Liver (tissue), 3 donors: ENCODE results near the gene DIPK1B.

Experiments used
- ATF3 ChIP-seq: IDR thresholded peaks from 2 replicates; pipeline ENCODE4 v1.6.1; 2016; ENCODE audit warnings: antibody characterized with exemption
- EGR1 ChIP-seq, 2 donors: IDR thresholded peaks; 2 replicates each; pipeline ENCODE4 v1.6.1; 2016 to 2018; ENCODE audit warnings: antibody characterized with exemption in 2 of 2, low read depth in 2 of 2
- RAD21 ChIP-seq, 2 donors: IDR thresholded peaks; 2 replicates each; pipeline ENCODE4 v1.6.1; 2016; ENCODE audit warnings: antibody characterized with exemption in 2 of 2, mild to moderate bottlenecking in 2 of 2
- REST ChIP-seq: IDR thresholded peaks from 2 replicates; pipeline ENCODE4 v1.6.1; 2016; ENCODE audit warnings: antibody characterized with exemption, mild to moderate bottlenecking
- TAF1 ChIP-seq: conservative IDR thresholded peaks from 2 replicates; pipeline ENCODE4 v1.6.1; 2016; ENCODE audit warnings: antibody characterized with exemption, mild to moderate bottlenecking
- TF ChIP-seq, protein P1 (sequence below): fragments of 150-350 bp; IDR thresholded peaks from 2 replicates; pipeline ENCODE4 v1.5.1; 2017; ENCODE audit warnings: improper control_type of control experiment, low read depth, low read length; ENCODE audit not compliant: missing input control
- donor health status: healthy.
- donor health status: healthy.

DNA sequence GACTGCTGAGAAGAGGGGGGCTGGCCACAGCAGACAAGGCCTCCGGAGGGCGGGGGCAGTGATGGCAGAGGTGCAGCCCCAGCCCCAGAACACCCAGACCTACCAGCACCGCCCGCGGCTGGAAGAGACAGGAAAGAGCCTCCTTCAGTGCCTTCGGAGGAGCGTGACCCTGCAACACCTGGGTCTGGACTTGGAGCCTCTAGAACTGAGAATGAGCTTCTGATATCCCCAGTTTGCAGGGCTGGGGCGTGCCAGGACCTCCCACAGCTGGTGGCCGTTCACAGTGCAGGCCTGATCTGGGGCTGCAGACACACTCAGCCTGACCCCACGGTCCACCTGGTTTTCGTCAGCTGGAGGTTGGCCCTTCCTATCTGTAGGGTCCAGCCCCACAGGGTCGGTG is 21.2 kb downstream of the DIPK1B start:
- TF ChIP-seq, protein P1, sequence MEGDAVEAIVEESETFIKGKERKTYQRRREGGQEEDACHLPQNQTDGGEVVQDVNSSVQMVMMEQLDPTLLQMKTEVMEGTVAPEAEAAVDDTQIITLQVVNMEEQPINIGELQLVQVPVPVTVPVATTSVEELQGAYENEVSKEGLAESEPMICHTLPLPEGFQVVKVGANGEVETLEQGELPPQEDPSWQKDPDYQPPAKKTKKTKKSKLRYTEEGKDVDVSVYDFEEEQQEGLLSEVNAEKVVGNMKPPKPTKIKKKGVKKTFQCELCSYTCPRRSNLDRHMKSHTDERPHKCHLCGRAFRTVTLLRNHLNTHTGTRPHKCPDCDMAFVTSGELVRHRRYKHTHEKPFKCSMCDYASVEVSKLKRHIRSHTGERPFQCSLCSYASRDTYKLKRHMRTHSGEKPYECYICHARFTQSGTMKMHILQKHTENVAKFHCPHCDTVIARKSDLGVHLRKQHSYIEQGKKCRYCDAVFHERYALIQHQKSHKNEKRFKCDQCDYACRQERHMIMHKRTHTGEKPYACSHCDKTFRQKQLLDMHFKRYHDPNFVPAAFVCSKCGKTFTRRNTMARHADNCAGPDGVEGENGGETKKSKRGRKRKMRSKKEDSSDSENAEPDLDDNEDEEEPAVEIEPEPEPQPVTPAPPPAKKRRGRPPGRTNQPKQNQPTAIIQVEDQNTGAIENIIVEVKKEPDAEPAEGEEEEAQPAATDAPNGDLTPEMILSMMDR: no peak
- TF ChIP-seq RAD21 (IDR thresholded peaks at IDR 0.05) (no peak), EGR1 (IDR thresholded peaks at IDR 0.05; ENCODE audit: low read depth in 2 of 2) (no peak), REST (no peak), TAF1 (no peak), ATF3 (no peak)
